HuH-7.5 (cell line): ENCODE measurements around the gene ITGAD.
"Not testable (repeated sequence)": the region's sequence is repeated elsewhere in the genome, so short reads cannot be mapped to it uniquely, and the experiment has no call there.

Experiments
- DNase-seq: peaks from one replicate; pipeline ENCODE4 v3.0.0; 2011; ENCODE audit warnings: low spot score

ITGAD gene

GRCh38 chr16:31403590-31404352 is 10.6 kb downstream of the ITGAD start:
- DNase-seq: no peak

GRCh38 chr16:31404353-31405064 is 11.4 kb downstream of the ITGAD start:
- peak; percentile 24 for DNase-seq

- no peak for DNase-seq
These were observed 14.3 kb downstream of the ITGAD start for GRCh38 chr16:31407406-31407805.

- no peak for DNase-seq
These were observed 16.3 kb downstream of the ITGAD start for GRCh38 chr16:31409433-31409832.

GRCh38 chr16:31410082-31410481 is 16.9 kb downstream of the ITGAD start:
- no peak for DNase-seq

- DNase-seq: no peak
These were observed 18.1 kb downstream of the ITGAD start for GRCh38 chr16:31411024-31411844.

GRCh38 chr16:31412750-31413149 is 19.6 kb downstream of the ITGAD start:
- DNase-seq: no peak

- DNase-seq: no peak
These were observed 20.2 kb downstream of the ITGAD start for GRCh38 chr16:31413381-31413780.

GRCh38 chr16:31413943-31414342 is 20.8 kb downstream of the ITGAD start:
- DNase-seq: no peak

GRCh38 chr16:31414706-31415105 is 21.6 kb downstream of the ITGAD start:
- DNase-seq: no peak

- no peak for DNase-seq
These were observed 23.2 kb downstream of the ITGAD start for GRCh38 chr16:31416371-31416770.

- not testable (repeated sequence) for DNase-seq
These were observed 23.9 kb downstream of the ITGAD start for GRCh38 chr16:31417036-31417435.

- DNase-seq: no peak
These were observed 24.8 kb downstream of the ITGAD start for GRCh38 chr16:31417916-31418315.

GRCh38 chr16:31420037-31420436 is 26.9 kb downstream of the ITGAD start:
- no peak for DNase-seq

GRCh38 chr16:31421587-31421986 is 28.5 kb downstream of the ITGAD start:
- no peak for DNase-seq

GRCh38 chr16:31423241-31423640 is 30.1 kb downstream of the ITGAD start:
- DNase-seq: no peak

GRCh38 chr16:31423801-31424200 is 30.7 kb downstream of the ITGAD start:
- no peak for DNase-seq

GRCh38 chr16:31427441-31428278 is 34.5 kb downstream of the ITGAD start:
- no peak for DNase-seq

- DNase-seq: no peak
These were observed 35.1 kb downstream of the ITGAD start, which contains the start of gene COX6A2 for GRCh38 chr16:31428279-31428597. Gene COX6A2 (minus strand): TSS chr16:31428360. CDS start chr16:31428325, 35 bp downstream.

GRCh38 chr16:31428638-31429247 is 35.6 kb downstream of the ITGAD start:
- no peak for DNase-seq

GRCh38 chr16:31429314-31429713 is 36.2 kb downstream of the ITGAD start:
- no peak for DNase-seq
